Measurements from ENCODE around the gene SYT12. TPM values are rescaled to one million over a fixed set of nuclear protein-coding genes. Genes with fewer than 3 reads are reported as not detected.
"Not testable (repeated sequence)": the region's sequence is repeated elsewhere in the genome, so short reads cannot be mapped to it uniquely, and the experiment has no call there.

The SYT12 gene
- polyA plus RNA-seq, 1 of the 3 experiments (the other 2 are of a cell fraction), result 0.61 TPM

DNA sequence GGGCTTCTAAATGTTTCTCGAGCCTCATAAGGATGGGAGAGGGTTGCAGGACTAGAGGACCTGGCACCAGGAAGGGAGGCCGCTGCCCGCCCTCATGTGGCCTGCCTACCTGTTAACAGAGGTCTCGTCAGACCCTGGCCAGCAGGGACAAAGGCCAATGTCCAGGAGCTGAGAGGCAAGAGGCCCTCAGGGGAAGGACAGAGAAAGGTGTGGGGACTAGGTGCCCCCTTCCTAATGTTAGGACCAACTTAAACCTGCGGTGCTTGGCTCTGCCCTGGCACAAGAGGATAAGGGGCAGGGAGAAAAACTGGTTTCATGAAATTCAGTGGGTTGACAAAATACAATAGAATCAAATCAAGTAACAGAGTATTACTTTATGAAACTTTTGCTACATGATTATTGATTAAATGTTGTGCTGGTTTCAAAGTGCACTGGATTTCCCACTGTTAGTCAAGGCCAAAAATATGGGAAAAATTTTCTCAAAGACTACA, 20.0 kb upstream of the SYT12 start:
- no peaks in the 10 kb centered on the region for H3K79me2 ChIP-seq (ENCODE audit: insufficient read depth)
- ChIA-PET CTCF (interaction anchor here (1.9 kb wide), 1 partner anchor 27 kb away, joined by 8 read pairs; the partner anchor contains the start of gene C11orf86), POLR2A (no interaction called here)
- H3K4me2 ChIP-seq, result no peak overlapping the region
- H2AFZ ChIP-seq (ENCODE audit: low read depth), result no peak overlapping the region
- no peak overlapping the region for H3K4me3 ChIP-seq (ENCODE audit: low read depth in 2 of 2, low read length in 1 of 2)
- no peak for TF ChIP-seq GATA2 (CRISPR knock-in tag; IDR thresholded peaks at IDR 0.05)
- TF ChIP-seq, protein P1, sequence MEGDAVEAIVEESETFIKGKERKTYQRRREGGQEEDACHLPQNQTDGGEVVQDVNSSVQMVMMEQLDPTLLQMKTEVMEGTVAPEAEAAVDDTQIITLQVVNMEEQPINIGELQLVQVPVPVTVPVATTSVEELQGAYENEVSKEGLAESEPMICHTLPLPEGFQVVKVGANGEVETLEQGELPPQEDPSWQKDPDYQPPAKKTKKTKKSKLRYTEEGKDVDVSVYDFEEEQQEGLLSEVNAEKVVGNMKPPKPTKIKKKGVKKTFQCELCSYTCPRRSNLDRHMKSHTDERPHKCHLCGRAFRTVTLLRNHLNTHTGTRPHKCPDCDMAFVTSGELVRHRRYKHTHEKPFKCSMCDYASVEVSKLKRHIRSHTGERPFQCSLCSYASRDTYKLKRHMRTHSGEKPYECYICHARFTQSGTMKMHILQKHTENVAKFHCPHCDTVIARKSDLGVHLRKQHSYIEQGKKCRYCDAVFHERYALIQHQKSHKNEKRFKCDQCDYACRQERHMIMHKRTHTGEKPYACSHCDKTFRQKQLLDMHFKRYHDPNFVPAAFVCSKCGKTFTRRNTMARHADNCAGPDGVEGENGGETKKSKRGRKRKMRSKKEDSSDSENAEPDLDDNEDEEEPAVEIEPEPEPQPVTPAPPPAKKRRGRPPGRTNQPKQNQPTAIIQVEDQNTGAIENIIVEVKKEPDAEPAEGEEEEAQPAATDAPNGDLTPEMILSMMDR (IDR thresholded peaks at IDR 0.05), result no peak
- TF ChIP-seq RXRA (IDR thresholded peaks at IDR 0.05; ENCODE audit: borderline replicate concordance, low read depth), result no peak
- TF ChIP-seq, protein P2, sequence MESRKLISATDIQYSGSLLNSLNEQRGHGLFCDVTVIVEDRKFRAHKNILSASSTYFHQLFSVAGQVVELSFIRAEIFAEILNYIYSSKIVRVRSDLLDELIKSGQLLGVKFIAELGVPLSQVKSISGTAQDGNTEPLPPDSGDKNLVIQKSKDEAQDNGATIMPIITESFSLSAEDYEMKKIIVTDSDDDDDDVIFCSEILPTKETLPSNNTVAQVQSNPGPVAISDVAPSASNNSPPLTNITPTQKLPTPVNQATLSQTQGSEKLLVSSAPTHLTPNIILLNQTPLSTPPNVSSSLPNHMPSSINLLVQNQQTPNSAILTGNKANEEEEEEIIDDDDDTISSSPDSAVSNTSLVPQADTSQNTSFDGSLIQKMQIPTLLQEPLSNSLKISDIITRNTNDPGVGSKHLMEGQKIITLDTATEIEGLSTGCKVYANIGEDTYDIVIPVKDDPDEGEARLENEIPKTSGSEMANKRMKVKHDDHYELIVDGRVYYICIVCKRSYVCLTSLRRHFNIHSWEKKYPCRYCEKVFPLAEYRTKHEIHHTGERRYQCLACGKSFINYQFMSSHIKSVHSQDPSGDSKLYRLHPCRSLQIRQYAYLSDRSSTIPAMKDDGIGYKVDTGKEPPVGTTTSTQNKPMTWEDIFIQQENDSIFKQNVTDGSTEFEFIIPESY (IDR thresholded peaks at IDR 0.05; ENCODE audit: borderline replicate concordance, low read depth), result no peak
- TF ChIP-seq TCF12 (IDR thresholded peaks at IDR 0.05), result no peak
- TF ChIP-seq, protein P3, sequence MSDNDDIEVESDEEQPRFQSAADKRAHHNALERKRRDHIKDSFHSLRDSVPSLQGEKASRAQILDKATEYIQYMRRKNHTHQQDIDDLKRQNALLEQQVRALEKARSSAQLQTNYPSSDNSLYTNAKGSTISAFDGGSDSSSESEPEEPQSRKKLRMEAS (IDR thresholded peaks at IDR 0.05; ENCODE audit: low read depth), result no peak
- H3F3A ChIP-seq (replicated peaks; ENCODE audit: insufficient read depth), result no peaks in the 10 kb centered on the region
- no peak overlapping the region for H3K27ac ChIP-seq (ENCODE audit: low read depth in 2 of 2, low read length in 1 of 2)
- H3K9me2 ChIP-seq, result no peaks in the 10 kb centered on the region
- no peaks in the 10 kb centered on the region for H3K4me1 ChIP-seq (ENCODE audit: control insufficient read depth in 1 of 2, insufficient read depth in 2 of 2, low read depth in 1 of 2, low read length in 1 of 2)
- H3K36me3 ChIP-seq (replicated peaks in 1 of 2; ENCODE audit: control insufficient read depth in 1 of 2, insufficient read depth in 2 of 2, low read length in 1 of 2), result no peaks in the 10 kb centered on the region
- H3K9me3 ChIP-seq, result no peaks in the 10 kb centered on the region
- H3K9ac ChIP-seq, result no peak overlapping the region
- DNase-seq, result no peak
- WGBS (ENCODE audit: low lambda C conversion rate), result 85% methylated on average over 4 of the region's 5 CpGs
- H3K27me3 ChIP-seq (ENCODE audit: insufficient read depth), result no peaks in the 10 kb centered on the region
- no peaks in the 10 kb centered on the region for H4K20me1 ChIP-seq (ENCODE audit: insufficient read depth)

DNA sequence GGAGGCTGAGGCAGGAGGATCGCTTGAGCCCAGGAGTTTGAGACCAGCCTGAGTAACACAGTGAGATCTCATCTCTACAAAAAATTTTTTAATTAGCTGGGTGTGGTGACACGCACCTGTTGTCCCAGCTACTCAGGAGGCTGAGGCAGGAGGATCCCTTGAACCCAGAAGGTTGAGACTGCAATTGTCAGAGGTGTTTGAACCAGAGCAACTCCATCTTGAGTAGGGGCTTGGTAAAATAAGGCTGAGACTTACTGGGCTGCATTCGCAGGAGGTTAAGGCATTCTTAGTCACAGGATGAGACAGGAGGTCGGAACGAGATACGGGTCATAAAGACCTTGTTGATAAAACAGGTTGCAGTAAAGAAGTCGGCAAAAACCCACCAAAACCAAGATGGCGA, 17.7 kb upstream of the SYT12 start:
- H3K9me3 ChIP-seq; H2AFZ ChIP-seq (ENCODE audit: low read depth); H3F3A ChIP-seq (replicated peaks; ENCODE audit: insufficient read depth); H3K27ac ChIP-seq (ENCODE audit: low read depth in 2 of 2, low read length in 1 of 2); H3K79me2 ChIP-seq (ENCODE audit: insufficient read depth); H3K36me3 ChIP-seq (replicated peaks in 1 of 2; ENCODE audit: control insufficient read depth in 1 of 2, insufficient read depth in 2 of 2, low read length in 1 of 2); H4K20me1 ChIP-seq (ENCODE audit: insufficient read depth); H3K4me3 ChIP-seq (ENCODE audit: low read depth in 2 of 2, low read length in 1 of 2); H3K9me2 ChIP-seq; POLR2A ChIA-PET; DNase-seq; H3K9ac ChIP-seq; H3K4me1 ChIP-seq (ENCODE audit: control insufficient read depth in 1 of 2, insufficient read depth in 2 of 2, low read depth in 1 of 2, low read length in 1 of 2); H3K4me2 ChIP-seq; H3K27me3 ChIP-seq (ENCODE audit: insufficient read depth): not testable (repeated sequence)
- 90% methylated on average over 8 of the region's 8 CpGs for WGBS (ENCODE audit: low lambda C conversion rate)
- CTCF ChIA-PET, result interaction anchor here (0.8 kb wide), 1 partner anchor 10 kb away, joined by 3 read pairs; no protein-coding TSS in a partner anchor
